Measurements from ENCODE around the gene WAPL.

The WAPL gene

GRCh38 chr10:86526606-86527005 lies 5.0 kb upstream of the WAPL start:
- TF ChIP-seq TAF1 (IDR thresholded peaks at IDR 0.05; ENCODE audit: borderline replicate concordance, insufficient read depth, low read length), result no peak

GRCh38 chr10:86524225-86524962 lies 2.8 kb upstream of the WAPL start:
- TF ChIP-seq TAF1 (IDR thresholded peaks at IDR 0.05; ENCODE audit: borderline replicate concordance, insufficient read depth, low read length) (no peak), SIN3A (IDR thresholded peaks at IDR 0.05; ENCODE audit: borderline replicate concordance, insufficient read depth, low read length) (no peak), POLR2AphosphoS5 (IDR thresholded peaks at IDR 0.05; ENCODE audit: low read depth, low read length) (no peak), FOXP2 (optimal IDR thresholded peaks at IDR 0.05; ENCODE audit: borderline replicate concordance, extremely low read depth, extremely low read length, insufficient read depth) (no peak)
- TF ChIP-seq, protein P1, sequence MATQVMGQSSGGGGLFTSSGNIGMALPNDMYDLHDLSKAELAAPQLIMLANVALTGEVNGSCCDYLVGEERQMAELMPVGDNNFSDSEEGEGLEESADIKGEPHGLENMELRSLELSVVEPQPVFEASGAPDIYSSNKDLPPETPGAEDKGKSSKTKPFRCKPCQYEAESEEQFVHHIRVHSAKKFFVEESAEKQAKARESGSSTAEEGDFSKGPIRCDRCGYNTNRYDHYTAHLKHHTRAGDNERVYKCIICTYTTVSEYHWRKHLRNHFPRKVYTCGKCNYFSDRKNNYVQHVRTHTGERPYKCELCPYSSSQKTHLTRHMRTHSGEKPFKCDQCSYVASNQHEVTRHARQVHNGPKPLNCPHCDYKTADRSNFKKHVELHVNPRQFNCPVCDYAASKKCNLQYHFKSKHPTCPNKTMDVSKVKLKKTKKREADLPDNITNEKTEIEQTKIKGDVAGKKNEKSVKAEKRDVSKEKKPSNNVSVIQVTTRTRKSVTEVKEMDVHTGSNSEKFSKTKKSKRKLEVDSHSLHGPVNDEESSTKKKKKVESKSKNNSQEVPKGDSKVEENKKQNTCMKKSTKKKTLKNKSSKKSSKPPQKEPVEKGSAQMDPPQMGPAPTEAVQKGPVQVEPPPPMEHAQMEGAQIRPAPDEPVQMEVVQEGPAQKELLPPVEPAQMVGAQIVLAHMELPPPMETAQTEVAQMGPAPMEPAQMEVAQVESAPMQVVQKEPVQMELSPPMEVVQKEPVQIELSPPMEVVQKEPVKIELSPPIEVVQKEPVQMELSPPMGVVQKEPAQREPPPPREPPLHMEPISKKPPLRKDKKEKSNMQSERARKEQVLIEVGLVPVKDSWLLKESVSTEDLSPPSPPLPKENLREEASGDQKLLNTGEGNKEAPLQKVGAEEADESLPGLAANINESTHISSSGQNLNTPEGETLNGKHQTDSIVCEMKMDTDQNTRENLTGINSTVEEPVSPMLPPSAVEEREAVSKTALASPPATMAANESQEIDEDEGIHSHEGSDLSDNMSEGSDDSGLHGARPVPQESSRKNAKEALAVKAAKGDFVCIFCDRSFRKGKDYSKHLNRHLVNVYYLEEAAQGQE (IDR thresholded peaks at IDR 0.05; ENCODE audit: insufficient read depth in 1 of 2, low read depth in 2 of 2, low read length in 2 of 2), result no peak

GRCh38 chr10:86523348-86523747 lies 1.8 kb upstream of the WAPL start:
- TF ChIP-seq, protein P1 (IDR thresholded peaks at IDR 0.05; ENCODE audit: insufficient read depth in 1 of 2, low read depth in 2 of 2, low read length in 2 of 2), result no peak
- TF ChIP-seq TAF1 (IDR thresholded peaks at IDR 0.05; ENCODE audit: borderline replicate concordance, insufficient read depth, low read length) (no peak), SIN3A (IDR thresholded peaks at IDR 0.05; ENCODE audit: borderline replicate concordance, insufficient read depth, low read length) (no peak), FOXP2 (optimal IDR thresholded peaks at IDR 0.05; ENCODE audit: borderline replicate concordance, extremely low read depth, extremely low read length, insufficient read depth) (no peak), POLR2AphosphoS5 (IDR thresholded peaks at IDR 0.05; ENCODE audit: low read depth, low read length) (no peak)

DNA sequence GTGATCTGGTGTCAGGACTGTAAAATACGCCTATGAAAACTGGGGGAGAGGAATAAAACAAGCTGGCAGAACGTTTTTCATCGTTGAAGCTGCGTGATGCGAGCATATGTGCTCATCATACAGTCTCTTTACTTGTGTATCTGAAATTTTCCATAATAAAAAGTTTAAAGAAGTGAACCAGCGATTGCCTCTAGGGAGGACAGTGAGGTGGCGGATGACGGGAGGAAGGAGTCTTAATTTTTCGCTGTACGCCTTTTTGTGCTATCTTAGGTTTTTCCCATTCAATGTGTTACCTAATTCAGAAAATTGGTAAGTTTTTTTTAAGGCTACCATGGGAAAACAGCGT lies 891 bp upstream of the WAPL start:
- TF ChIP-seq FOXP2 (optimal IDR thresholded peaks at IDR 0.05; ENCODE audit: borderline replicate concordance, extremely low read depth, extremely low read length, insufficient read depth) (no peak), SIN3A (IDR thresholded peaks at IDR 0.05; ENCODE audit: borderline replicate concordance, insufficient read depth, low read length) (no peak), POLR2AphosphoS5 (IDR thresholded peaks at IDR 0.05; ENCODE audit: low read depth, low read length) (no peak), TAF1 (IDR thresholded peaks at IDR 0.05; ENCODE audit: borderline replicate concordance, insufficient read depth, low read length) (no peak)
- TF ChIP-seq, protein P1 (IDR thresholded peaks at IDR 0.05; ENCODE audit: insufficient read depth in 1 of 2, low read depth in 2 of 2, low read length in 2 of 2), result no peak

DNA sequence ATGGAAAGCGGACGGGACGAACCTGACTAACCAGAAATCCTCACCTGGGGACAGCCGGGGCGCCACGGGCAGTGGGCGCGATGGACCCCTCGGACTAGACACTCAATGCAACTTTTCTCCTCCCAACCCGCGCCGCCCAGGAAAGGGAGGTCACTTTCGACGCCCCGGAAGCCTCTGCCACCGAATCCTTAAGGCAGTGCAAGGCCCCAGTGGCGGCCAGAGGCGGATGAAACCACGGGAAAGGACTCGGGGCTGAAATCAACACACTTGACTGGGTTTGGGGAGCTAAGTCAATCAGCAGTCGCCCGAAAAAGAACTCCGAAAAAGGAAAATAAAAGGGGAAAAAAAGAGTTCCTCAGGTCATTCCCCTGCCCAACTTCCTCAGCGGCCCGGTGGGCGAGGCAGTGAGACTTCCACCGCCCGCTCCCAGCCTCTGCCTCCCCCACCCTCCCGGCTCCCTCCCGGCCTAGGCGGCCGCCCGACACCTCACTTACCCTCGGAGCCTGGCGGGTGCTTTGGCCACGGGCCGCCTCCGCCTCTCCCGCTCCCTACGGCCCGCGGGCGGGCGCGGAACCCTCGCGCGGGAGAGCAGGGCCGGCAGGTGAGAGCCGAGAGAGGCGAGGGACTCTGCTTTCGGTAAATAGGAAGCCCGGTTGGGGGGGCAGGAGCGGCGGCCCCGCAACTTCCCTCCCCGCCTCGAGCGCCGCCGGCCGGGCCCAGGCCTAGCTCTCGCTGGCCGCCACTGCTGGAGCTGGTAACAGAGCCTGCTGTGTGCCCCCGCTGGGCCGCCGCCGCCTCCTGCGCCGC lies 518 bp downstream of the WAPL start:
- 0 out of 2 replicates have a peak, but pooled peaks have one; percentile 61 for TF ChIP-seq TAF1 (IDR thresholded peaks at IDR 0.05; ENCODE audit: borderline replicate concordance, insufficient read depth, low read length)
- TF ChIP-seq, protein P1 (IDR thresholded peaks at IDR 0.05; ENCODE audit: insufficient read depth in 1 of 2, low read depth in 2 of 2, low read length in 2 of 2), result 0 out of 4 replicates have a peak, but pooled peaks of 1 of the 2 experiments have one; percentile 31
- peak; percentile 69; the same call in 1 of the 2 replicates for TF ChIP-seq POLR2AphosphoS5 (IDR thresholded peaks at IDR 0.05; ENCODE audit: low read depth, low read length)
- TF ChIP-seq FOXP2 (optimal IDR thresholded peaks at IDR 0.05; ENCODE audit: borderline replicate concordance, extremely low read depth, extremely low read length, insufficient read depth), result no peak
- TF ChIP-seq SIN3A (IDR thresholded peaks at IDR 0.05; ENCODE audit: borderline replicate concordance, insufficient read depth, low read length), result no peak
